GM04503 (cell line): Measurements from ENCODE around the gene ABCF2.

Experiments
- DNase-seq: peaks from one replicate; pipeline ENCODE4 v3.0.0-alpha.2; 2012; ENCODE audit warnings: low read depth

Gene ABCF2

GRCh38 chr7:151226875-151227782, at the start of gene ABCF2:
TSS of gene ABCF2 (minus strand) at chr7:151227205. CDS start at chr7:151226458, 747 bp downstream.
- peak; percentile 94 for DNase-seq

GRCh38 chr7:151275813-151276577, 49.0 kb upstream of the ABCF2 start:
- no peak for DNase-seq

GRCh38 chr7:151274936-151275812, 48.2 kb upstream of the ABCF2 start:
- no peak for DNase-seq

- no peak for DNase-seq
Observed at GRCh38 chr7:151274396-151274795, 47.4 kb upstream of the ABCF2 start.

- DNase-seq: no peak
Observed at GRCh38 chr7:151273651-151274390, 46.8 kb upstream of the ABCF2 start.

GRCh38 chr7:151272877-151273276, 45.9 kb upstream of the ABCF2 start:
- no peak for DNase-seq

- DNase-seq: no peak
Observed at GRCh38 chr7:151272405-151272804, 45.4 kb upstream of the ABCF2 start.

GRCh38 chr7:151271699-151272355, 44.8 kb upstream of the ABCF2 start:
- DNase-seq: no peak

GRCh38 chr7:151269511-151269910, 42.5 kb upstream of the ABCF2 start:
- no peak for DNase-seq

GRCh38 chr7:151265351-151265931, 38.4 kb upstream of the ABCF2 start:
- DNase-seq: no peak

GRCh38 chr7:151264615-151265014, 37.6 kb upstream of the ABCF2 start:
- DNase-seq: no peak

GRCh38 chr7:151261529-151261928, 34.5 kb upstream of the ABCF2 start:
- no peak for DNase-seq

- no peak for DNase-seq
Observed at GRCh38 chr7:151260883-151261282, 33.9 kb upstream of the ABCF2 start.

GRCh38 chr7:151260471-151260870, 33.5 kb upstream of the ABCF2 start:
- no peak for DNase-seq

GRCh38 chr7:151257990-151258389, 31.0 kb upstream of the ABCF2 start:
- DNase-seq: no peak

- DNase-seq: no peak
Observed at GRCh38 chr7:151256410-151257045, 29.5 kb upstream of the ABCF2 start.

GRCh38 chr7:151255390-151255789, 28.4 kb upstream of the ABCF2 start:
- DNase-seq: no peak

- no peak for DNase-seq
Observed at GRCh38 chr7:151254851-151255250, 27.8 kb upstream of the ABCF2 start.

- no peak for DNase-seq
Observed at GRCh38 chr7:151254316-151254715, 27.3 kb upstream of the ABCF2 start.
